Naive thymus-derived CD4-positive, alpha-beta T cell (primary cell): ENCODE results near the gene KCTD3. TPM values are rescaled to one million over a fixed set of nuclear protein-coding genes. Genes with fewer than 3 reads are reported as not detected.

ENCODE experiments used
- ATAC-seq: fragments of 150-1000 bp; cut with Tn5 transposase; 2 replicates; pipeline ENCODE4 v1.10.0; 2021; ENCODE audit warnings: mild to moderate bottlenecking, moderate library complexity
- CTCF ChIA-PET: fragments of 350-600 bp; sonication (Branson Sonifier 250); formaldehyde crosslinking; loops from one replicate; lab custom pipeline; 2021; ENCODE audit warnings: antibody characterized with exemption; lab: Charles Lee
- POLR2A ChIA-PET: fragments of 350-600 bp; sonication (Branson Sonifier 250); formaldehyde crosslinking; loops from one replicate; lab custom pipeline; 2021; ENCODE audit warnings: antibody characterized with exemption, inconsistent platforms; lab: Charles Lee
- DNase-seq, 9 donors: peaks; one replicate each; pipeline versions ENCODE4 v3.0.0 to v3.0.0-alpha.2; 2020 to 2022; ENCODE audit warnings: mixed read lengths in 1 of 9
- H3K27ac ChIP-seq: one replicate; pipeline ENCODE4 v1.7.0; 2013; ENCODE audit warnings: mild to moderate bottlenecking, low read depth, low read length, moderate library complexity
- H3K27me3 ChIP-seq, 2 donors: one replicate each; pipeline ENCODE4 v1.7.0; 2013; ENCODE audit warnings: low read length in 2 of 2, mild to moderate bottlenecking in 2 of 2, moderate library complexity in 2 of 2; ENCODE audit not compliant: control insufficient read depth in 2 of 2, insufficient read depth in 2 of 2
- H3K36me3 ChIP-seq, 3 experiments: 1 replicate in 2 of 3; 2 replicates in 1 of 3; pipeline ENCODE4 v1.7.0; 2013; ENCODE audit warnings: low read length in 3 of 3, mild to moderate bottlenecking in 3 of 3, moderate library complexity in 1 of 3; ENCODE audit not compliant: insufficient read depth in 3 of 3, control insufficient read depth in 2 of 3
- H3K4me1 ChIP-seq, 2 donors: one replicate each; pipeline ENCODE4 v1.7.0; 2013; ENCODE audit warnings: low read length in 2 of 2, mild to moderate bottlenecking in 2 of 2, moderate library complexity in 1 of 2; ENCODE audit not compliant: control insufficient read depth in 2 of 2, insufficient read depth in 2 of 2
- H3K4me3 ChIP-seq: 2 replicates; pipeline ENCODE4 v1.7.0; 2013; ENCODE audit warnings: mild to moderate bottlenecking, low read length
- H3K9me3 ChIP-seq, 3 experiments: 1 replicate in 2 of 3; 2 replicates in 1 of 3; pipeline ENCODE4 v1.7.0; 2013; ENCODE audit warnings: low read length in 3 of 3; ENCODE audit not compliant: control insufficient read depth in 2 of 3
- H3K27ac Mint-ChIP-seq, 9 donors: one replicate each; pipeline ENCODE4 v1.8.0; 2020 to 2022; ENCODE audit warnings: mixed read lengths in 9 of 9, mild to moderate bottlenecking in 8 of 9, moderate library complexity in 5 of 9, inconsistent platforms in 2 of 9
- H3K27me3 Mint-ChIP-seq, 5 donors: one replicate each; pipeline ENCODE4 v1.8.0; 2021 to 2022; ENCODE audit warnings: mixed read lengths in 5 of 5, mild to moderate bottlenecking in 1 of 5
- H3K36me3 Mint-ChIP-seq, 5 donors: one replicate each; pipeline ENCODE4 v1.8.0; 2020 to 2022; ENCODE audit warnings: mixed read lengths in 5 of 5, mild to moderate bottlenecking in 3 of 5, inconsistent platforms in 1 of 5
- H3K4me1 Mint-ChIP-seq, 7 donors: one replicate each; pipeline ENCODE4 v1.8.0; 2020 to 2022; ENCODE audit warnings: mixed read lengths in 7 of 7, mild to moderate bottlenecking in 3 of 7, inconsistent platforms in 1 of 7
- H3K4me3 Mint-ChIP-seq, 10 donors: one replicate each; pipeline ENCODE4 v1.8.0; 2020 to 2022; ENCODE audit warnings: mild to moderate bottlenecking in 10 of 10, mixed read lengths in 10 of 10, moderate library complexity in 6 of 10, inconsistent platforms in 2 of 10
- H3K9me3 Mint-ChIP-seq, 11 donors: one replicate each; pipeline ENCODE4 v1.8.0; 2020 to 2022; ENCODE audit warnings: mixed read lengths in 11 of 11, mild to moderate bottlenecking in 4 of 11, inconsistent platforms in 1 of 11, moderate library complexity in 1 of 11
- intact Hi-C, 2 donors: fragments of 100-400 bp; cut with micrococcal nuclease; formaldehyde crosslinking; loops; one replicate each; pipeline ENCODE4 v1.15.1; 2023
- polyA plus RNA-seq, 2 donors: library from polyadenylated mRNA; unstranded; fragments of 300-500 nt; fragmentation: Illumina TruSeq; gene quantifications; one replicate each; pipeline ENCODE4 v1.2.3, GENCODE V29; 2021
- total RNA-seq, 6 experiments: library from RNA in 5 of 6; stranded (reverse) in 5 of 6; gene quantifications; 1 replicate in 5 of 6; 2 replicates in 1 of 6; pipeline ENCODE4 v1.2.3 and lab custom pipeline; 2021 to 2026

The KCTD3 gene
- 1 to 10 TPM; 3.5 to 7.4 (median 5.4) TPM for total RNA-seq
- polyA plus RNA-seq: 1 to 10 TPM; 1.5 to 2.2 TPM
- 9.2 reads per million, percentile 34 among the genes with 10 or more reads in this experiment for total RNA-seq (lab: John Stamatoyannopoulos, UW)

DNA sequence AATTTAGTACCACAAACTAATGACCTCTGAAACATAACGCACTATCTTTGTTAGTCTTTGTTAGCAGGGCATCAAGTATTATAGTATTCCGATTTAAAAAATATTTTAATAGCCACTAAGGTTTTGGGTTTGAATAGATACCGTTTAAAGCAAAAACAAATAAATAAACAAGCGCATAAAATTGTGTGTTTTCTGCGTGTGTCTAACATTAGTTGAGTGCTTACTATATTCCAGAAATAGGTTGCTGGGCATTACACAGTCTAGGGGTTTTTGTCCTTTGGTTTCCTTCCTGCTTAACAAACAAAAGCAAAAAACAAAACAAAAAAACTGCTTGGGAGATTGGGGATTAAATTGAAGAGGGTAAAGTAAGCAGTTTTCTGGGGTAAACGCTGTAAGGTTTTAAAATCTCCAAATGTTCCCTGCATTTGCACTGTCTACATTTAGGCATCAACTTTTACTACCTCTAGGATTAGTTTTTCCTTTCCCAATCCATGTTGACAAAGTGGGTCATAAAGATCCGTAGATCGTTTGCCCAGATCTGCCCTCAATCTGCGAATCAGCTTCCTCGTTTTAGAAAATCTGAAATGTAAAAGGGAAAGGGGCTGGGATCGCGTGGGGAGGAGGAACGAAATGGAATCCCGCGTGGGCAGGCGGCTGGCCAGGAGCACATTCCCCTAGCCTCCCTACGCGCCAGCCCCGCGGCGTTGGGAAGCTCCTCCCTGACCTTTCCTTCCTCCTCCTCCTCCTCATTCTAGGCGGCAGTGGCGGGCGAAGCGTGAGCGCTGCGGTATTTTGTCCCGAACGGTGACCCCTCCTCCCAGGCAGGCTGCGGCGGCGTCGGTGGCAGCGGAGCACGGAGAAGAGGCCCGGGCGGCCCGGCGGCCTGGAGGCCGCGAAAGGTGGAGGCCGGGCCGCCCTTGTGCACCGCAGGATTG, at the start of gene KCTD3:
TSS of gene KCTD3 (plus strand) at position 749 of the 935 bp plus-strand sequence. CDS start 382 bp downstream, outside the sequence.
- Histone ChIP-seq H3K36me3 (peaks cover 0 to 4% (median 0%) of the 10 kb centered on the region in 3 experiments), H3K4me3 (peak within 1 kb of the TSS; percentile 68), H3K27ac (peak within 1 kb of the TSS; percentile 23), H3K27me3 (no peaks in the 10 kb centered on the region), H3K4me1 (peaks cover 0 to 7% of the 10 kb centered on the region in 2 donors), H3K9me3 (no peaks in the 10 kb centered on the region)
- Mint-ChIP-seq H3K27me3 (peaks cover 6 to 24% (median 13%) of the 10 kb centered on the region in 5 donors), H3K4me1 (peaks cover 8 to 39% (median 24%) of the 10 kb centered on the region in 7 donors), H3K9me3 (peaks cover 0 to 3% (median 0%) of the 10 kb centered on the region in 11 donors), H3K4me3 (peak within 1 kb of the TSS; percentile 87 to 98 (median 95)), H3K36me3 (peaks cover 0 to 3% (median 0%) of the 10 kb centered on the region in 5 donors), H3K27ac (peak within 1 kb of the TSS; percentile 43 to 95 (median 84))
- ChIA-PET POLR2A (no interaction called here), CTCF (interaction anchor here (0.6 kb wide), 1 partner anchor 1217 kb away, joined by 4 read pairs; no protein-coding TSS in a partner anchor)
- intact Hi-C loops: loop anchor here in 1 of 2 donors (1.0 to 5.0 kb wide), 2 partner anchors 925 to 965 kb away; no protein-coding TSS in a partner anchor
- peak; percentile 8 to 54 (median 24) for DNase-seq
- ATAC-seq: peak; percentile 67

DNA sequence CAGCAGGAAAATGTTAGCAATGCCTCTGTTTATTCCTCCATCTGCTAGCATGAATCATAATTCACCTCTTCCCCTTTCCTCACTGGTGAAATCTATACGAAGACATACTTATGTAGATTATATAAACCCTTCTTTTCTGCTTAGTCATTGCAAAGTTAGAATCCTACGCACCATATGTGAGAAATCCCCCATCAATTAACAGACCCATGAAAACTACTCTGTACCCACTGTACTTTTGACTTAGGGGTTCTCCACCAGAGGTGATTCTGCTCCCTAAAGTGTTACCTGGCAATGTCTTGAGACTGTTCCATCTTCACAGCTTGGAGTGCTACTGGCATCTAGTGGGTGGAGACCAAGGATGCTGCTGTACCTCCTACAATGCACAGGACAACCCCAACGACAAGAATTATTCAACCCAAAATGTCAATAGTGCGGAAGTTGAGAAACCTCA, 49.6 kb upstream of the KCTD3 start:
- Mint-ChIP-seq H3K36me3 (no peaks in the 10 kb centered on the region), H3K4me1 (no peaks in the 10 kb centered on the region), H3K9me3 (peaks cover 0 to 14% (median 3%) of the 10 kb centered on the region in 11 donors), H3K4me3 (no peak overlapping the region), H3K27ac (no peak overlapping the region), H3K27me3 (peaks cover 0 to 9% (median 4%) of the 10 kb centered on the region in 5 donors)
- ChIA-PET POLR2A (no interaction called here), CTCF (no interaction called here)
- intact Hi-C loops: no loop called here
- H3K4me1 ChIP-seq: no peaks in the 10 kb centered on the region
- no peak overlapping the region for H3K27ac ChIP-seq
- H3K36me3 ChIP-seq: no peaks in the 10 kb centered on the region
- no peaks in the 10 kb centered on the region for H3K9me3 ChIP-seq
- H3K4me3 ChIP-seq: no peak overlapping the region
- DNase-seq: no peak
- ATAC-seq: no peak
- no peaks in the 10 kb centered on the region for H3K27me3 ChIP-seq

DNA sequence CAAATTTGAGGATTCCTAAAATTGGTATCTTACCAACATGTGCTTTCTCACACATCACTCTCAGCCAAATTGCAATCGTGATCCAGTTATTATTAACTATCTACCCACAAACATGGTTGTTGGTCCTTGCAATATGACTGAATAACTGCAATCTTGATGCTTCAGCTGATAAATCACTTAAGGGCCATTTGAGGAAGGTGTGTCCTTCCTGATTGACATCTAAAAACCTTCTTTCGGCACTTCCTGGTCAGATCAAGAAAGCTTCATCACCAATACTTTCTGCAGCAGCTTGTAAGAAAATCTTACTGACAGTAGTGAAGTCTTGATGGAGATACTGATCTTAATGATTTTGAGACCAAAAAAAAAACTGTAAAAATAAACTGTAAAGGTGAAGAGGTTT, 48.5 kb upstream of the KCTD3 start:
- DNase-seq: no peak
- Histone ChIP-seq H3K36me3 (no peaks in the 10 kb centered on the region), H3K9me3 (no peaks in the 10 kb centered on the region), H3K27ac (no peak overlapping the region), H3K4me1 (no peaks in the 10 kb centered on the region), H3K4me3 (no peak overlapping the region), H3K27me3 (no peaks in the 10 kb centered on the region)
- H3K27me3 Mint-ChIP-seq: peaks cover 0 to 8% (median 4%) of the 10 kb centered on the region in 5 donors
- peaks cover 0 to under 1% (median 0%) of the 10 kb centered on the region in 7 donors for H3K4me1 Mint-ChIP-seq
- H3K9me3 Mint-ChIP-seq: peaks cover 0 to 5% (median 0%) of the 10 kb centered on the region in 11 donors
- POLR2A ChIA-PET: no interaction called here
- no peak overlapping the region for H3K27ac Mint-ChIP-seq
- CTCF ChIA-PET: no interaction called here
- no peak for ATAC-seq
- H3K4me3 Mint-ChIP-seq: no peak overlapping the region
- intact Hi-C loops: no loop called here
- H3K36me3 Mint-ChIP-seq: no peaks in the 10 kb centered on the region

GRCh38 chr1:215521279-215521678, 45.8 kb upstream of the KCTD3 start:
- no peaks in the 10 kb centered on the region for H3K4me1 ChIP-seq

GRCh38 chr1:215523128-215523861, 43.8 kb upstream of the KCTD3 start:
- Mint-ChIP-seq H3K27ac (no peak overlapping the region), H3K36me3 (no peaks in the 10 kb centered on the region), H3K9me3 (no peaks in the 10 kb centered on the region), H3K27me3 (peaks cover under 1 to 11% (median 6%) of the 10 kb centered on the region in 5 donors), H3K4me3 (no peak overlapping the region), H3K4me1 (peaks cover 0 to 1% (median 0%) of the 10 kb centered on the region in 7 donors)
- CTCF ChIA-PET: interaction anchor here (0.8 to 1.5 kb wide), 2 partner anchors 25 to 897 kb away, joined by 3 to 7 read pairs; no protein-coding TSS in a partner anchor
- intact Hi-C loops: loop anchor here in 1 of 2 donors (10.0 kb wide), 1 partner anchor 698 kb away; no protein-coding TSS in a partner anchor
- POLR2A ChIA-PET: no interaction called here
- ATAC-seq (no peak), DNase-seq (no peak)
- Histone ChIP-seq H3K36me3 (no peaks in the 10 kb centered on the region), H3K27me3 (no peaks in the 10 kb centered on the region), H3K4me1 (no peaks in the 10 kb centered on the region), H3K9me3 (no peaks in the 10 kb centered on the region), H3K27ac (no peak overlapping the region), H3K4me3 (no peak overlapping the region)

More at GRCh38 chr1:215521279-215521678, 45.8 kb upstream of the KCTD3 start:
- intact Hi-C loops: loop anchor here in 1 of 2 donors (10.0 kb wide), 1 partner anchor 696 kb away; no protein-coding TSS in a partner anchor
- ChIA-PET POLR2A (no interaction called here), CTCF (no interaction called here)
- Histone ChIP-seq H3K9me3 (no peaks in the 10 kb centered on the region), H3K36me3 (no peaks in the 10 kb centered on the region), H3K4me3 (no peak overlapping the region), H3K27ac (no peak overlapping the region), H3K27me3 (no peaks in the 10 kb centered on the region)
- H3K27me3 Mint-ChIP-seq: peaks cover 0 to 11% (median 5%) of the 10 kb centered on the region in 5 donors
- H3K36me3 Mint-ChIP-seq: no peaks in the 10 kb centered on the region
- H3K27ac Mint-ChIP-seq: no peak overlapping the region
- H3K4me3 Mint-ChIP-seq: no peak overlapping the region
- peaks cover 0 to 1% (median 0%) of the 10 kb centered on the region in 7 donors for H3K4me1 Mint-ChIP-seq
- no peaks in the 10 kb centered on the region for H3K9me3 Mint-ChIP-seq
- ATAC-seq (no peak), DNase-seq (no peak)

GRCh38 chr1:215523906-215524305, 43.2 kb upstream of the KCTD3 start:
- Histone ChIP-seq H3K9me3 (no peaks in the 10 kb centered on the region), H3K4me1 (no peaks in the 10 kb centered on the region), H3K4me3 (no peak overlapping the region), H3K27me3 (no peaks in the 10 kb centered on the region), H3K27ac (no peak overlapping the region), H3K36me3 (no peaks in the 10 kb centered on the region)
- H3K36me3 Mint-ChIP-seq: no peaks in the 10 kb centered on the region
- POLR2A ChIA-PET: no interaction called here
- peaks cover 0 to 1% (median 0%) of the 10 kb centered on the region in 7 donors for H3K4me1 Mint-ChIP-seq
- no peak overlapping the region for H3K4me3 Mint-ChIP-seq
- ATAC-seq (no peak), DNase-seq (no peak)
- no peaks in the 10 kb centered on the region for H3K9me3 Mint-ChIP-seq
- peaks cover 6 to 11% (median 9%) of the 10 kb centered on the region in 5 donors for H3K27me3 Mint-ChIP-seq
- no peak overlapping the region for H3K27ac Mint-ChIP-seq
- intact Hi-C loops: loop anchor here in 1 of 2 donors (10.0 kb wide), 1 partner anchor 699 kb away; no protein-coding TSS in a partner anchor
- CTCF ChIA-PET: interaction anchor here (0.8 to 1.5 kb wide), 2 partner anchors 26 to 897 kb away, joined by 3 to 7 read pairs; no protein-coding TSS in a partner anchor
